Hippocampal formation (tissue), 2 donors: Measurements from ENCODE around the gene PRXL2A.

Experiments
- DNase-seq, 2 donors: peaks; one replicate each; lab custom pipeline; 2025; lab: John Stamatoyannopoulos, UW

The PRXL2A gene

DNA sequence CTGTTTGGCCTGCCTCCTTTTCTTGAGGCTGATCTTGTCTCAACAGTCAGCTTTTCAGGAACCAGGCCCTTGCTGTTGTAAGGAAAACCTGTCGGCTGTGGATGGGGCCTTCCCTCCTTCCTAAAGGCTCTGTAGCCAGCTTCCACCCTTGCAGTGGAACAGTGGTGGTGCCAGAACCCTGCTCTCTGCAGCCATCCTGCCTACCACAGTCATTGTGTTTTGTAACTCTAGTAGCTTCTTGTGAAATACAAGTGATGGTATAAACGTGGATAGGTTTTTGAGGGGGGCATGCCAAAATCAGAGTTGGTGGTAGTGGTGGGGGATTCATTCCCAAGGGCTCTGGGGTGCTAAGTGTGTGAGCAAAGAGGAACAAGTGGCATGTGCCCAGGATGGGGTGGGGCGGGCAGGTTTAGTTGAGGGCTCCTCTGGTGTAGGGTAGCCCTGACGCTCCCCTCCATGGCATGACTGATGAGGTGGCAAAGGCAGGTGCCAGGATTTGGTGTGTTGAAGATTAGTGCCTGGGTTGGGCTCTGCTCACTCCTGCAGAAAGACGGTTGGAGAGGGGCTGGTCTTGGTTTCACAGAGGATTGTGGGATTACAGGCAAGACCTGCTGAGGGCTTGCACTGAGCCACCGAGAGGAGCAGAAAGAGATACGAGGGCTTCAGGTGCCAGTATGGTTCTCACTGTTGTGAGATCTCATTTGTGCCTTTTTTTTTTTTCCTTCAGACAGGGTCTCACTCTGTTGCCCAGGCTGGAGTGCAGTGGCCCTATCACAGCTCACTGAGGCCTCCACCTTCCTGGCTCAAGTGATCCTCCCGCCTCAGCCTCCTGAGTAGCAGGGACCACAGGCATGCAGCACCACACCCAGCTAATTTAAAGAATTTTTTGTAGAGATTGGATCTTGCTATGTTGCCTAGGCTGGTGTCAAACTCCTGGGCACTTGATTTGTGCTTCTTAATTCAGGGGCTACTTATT is 53.1 kb downstream of the PRXL2A start:
- no peak for DNase-seq

DNA sequence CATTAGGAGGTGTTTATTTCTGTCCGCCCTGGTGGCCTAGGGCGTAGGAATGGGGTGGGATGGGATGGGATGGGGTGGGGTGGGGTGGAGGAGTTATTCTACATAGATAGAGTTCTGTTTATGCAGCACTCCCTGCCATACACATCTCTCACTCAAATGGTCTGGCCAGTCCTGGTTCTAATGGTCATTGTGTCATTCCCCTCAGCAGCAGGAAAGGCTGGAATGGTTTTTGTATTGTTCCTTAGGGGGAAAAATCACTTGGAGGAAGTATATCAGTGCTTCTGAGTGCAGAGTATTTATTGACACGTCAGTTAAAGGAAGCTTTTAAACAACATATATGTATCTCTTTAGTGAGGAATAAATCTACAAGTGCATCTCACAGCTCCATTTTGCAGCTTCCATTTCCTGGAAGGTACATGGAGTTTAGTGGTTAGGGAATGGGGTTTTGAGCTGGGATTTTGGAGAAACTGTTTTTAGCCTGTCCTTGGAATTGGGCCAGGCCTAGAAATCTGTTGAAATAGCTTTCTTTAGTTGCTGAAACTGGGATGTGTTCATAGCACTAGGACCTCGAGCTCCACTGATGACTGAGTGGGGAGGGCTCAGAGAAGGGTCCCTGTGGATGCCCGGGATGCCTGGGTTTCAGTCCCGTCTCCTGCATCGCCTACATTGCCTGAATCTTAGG is 54.1 kb downstream of the PRXL2A start:
- no peak for DNase-seq

DNA sequence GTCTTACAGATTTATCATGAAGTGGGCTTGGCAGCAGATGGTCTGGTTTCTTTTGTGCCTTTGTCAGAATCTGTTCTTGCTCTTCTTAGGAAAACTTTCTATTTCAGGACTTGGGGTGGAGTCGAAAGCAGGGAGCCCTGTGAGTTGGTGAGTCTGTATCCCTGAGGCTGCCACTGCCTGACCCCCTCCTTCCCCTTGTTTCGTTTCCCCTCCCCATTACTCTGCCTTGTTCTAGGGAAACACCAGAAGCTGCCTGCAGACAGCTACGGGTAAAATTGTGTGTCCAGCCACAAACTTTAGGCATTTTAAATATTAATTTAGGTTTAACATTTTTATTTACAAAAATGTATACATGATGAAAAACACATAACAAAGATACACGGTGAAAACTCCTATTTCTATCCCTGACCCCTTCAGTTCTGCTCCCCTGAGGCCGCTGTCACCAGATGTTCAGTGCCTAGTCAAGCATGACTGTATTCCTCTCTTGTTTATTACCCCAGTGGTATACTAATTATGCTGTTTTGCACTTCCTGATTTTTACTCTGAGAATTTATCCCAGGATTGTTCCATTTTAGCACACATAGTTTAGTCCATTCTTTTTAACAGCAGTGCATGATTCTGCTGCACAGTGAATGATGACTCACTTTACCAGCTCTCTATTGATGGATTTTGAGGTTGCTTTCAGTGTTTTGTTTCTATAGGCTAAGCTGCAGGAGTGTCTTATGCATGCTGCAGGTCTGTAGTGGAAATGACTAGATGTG is 54.8 kb downstream of the PRXL2A start:
- no peak for DNase-seq

DNA sequence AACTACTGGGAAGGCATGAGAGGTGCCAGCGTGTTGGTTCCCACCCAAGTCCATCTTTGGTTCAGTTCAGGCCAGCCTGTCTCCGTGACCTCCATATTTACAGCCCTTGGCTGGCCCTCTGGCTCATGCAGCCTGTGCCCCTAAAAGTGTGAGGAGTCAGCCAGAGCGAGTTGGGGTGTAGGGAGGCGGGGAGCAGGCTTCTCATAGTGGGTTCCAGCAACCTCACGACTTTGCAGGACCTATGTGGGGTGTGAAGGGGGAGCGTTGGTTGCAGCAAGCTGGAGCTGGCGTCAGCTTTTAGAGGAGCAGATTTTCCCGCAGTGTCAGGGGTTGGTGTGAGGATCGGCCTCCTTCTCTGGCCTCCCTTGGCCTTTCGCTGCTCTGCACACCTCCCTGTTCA is 55.5 kb downstream of the PRXL2A start:
- DNase-seq, result no peak

DNA sequence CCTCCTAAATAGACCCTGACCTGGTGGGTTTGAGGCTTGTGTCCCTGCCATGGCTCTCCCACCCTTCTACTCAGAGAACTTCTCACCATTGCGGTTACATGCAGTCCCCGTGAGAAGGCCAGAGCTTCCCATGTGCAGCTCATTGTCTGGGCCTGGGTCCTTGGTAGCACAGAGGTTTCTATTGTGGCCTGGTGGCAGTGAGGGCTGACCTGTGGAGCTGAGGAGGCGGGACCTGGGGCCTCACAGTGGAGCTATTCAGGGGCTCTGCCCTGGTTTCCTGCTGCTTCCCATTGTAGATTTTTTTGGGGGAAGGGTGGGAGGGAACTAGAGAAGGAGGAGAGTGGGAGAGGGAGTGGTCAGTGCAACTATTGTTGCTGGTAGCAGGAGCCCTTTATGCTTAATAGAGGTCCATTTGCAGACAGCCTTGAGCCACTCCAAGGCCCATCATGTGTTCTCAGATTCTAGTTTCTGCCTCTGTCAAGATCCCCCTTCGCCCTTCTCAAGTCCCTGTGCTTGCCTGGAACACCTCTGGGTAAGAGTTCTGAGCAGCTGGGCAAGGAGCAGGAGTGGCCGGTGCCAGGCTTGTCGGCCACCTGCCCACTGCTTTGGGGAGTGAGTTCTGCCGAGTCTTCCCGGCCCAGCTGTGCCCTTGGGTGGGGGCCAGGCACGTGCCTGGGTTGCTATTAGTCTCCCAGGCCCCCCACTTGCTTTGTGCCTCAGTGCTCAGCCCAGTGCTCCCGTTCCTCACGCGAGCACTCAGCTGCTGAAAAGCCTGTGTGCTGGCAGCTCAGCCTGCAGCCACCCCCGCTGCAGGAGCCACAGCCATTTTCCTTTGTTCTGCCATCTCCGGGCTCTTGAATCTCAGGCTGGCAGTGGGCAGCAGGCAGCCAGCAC is 56.5 kb downstream of the PRXL2A start:
- DNase-seq, result peak; percentile 77 to 78

DNA sequence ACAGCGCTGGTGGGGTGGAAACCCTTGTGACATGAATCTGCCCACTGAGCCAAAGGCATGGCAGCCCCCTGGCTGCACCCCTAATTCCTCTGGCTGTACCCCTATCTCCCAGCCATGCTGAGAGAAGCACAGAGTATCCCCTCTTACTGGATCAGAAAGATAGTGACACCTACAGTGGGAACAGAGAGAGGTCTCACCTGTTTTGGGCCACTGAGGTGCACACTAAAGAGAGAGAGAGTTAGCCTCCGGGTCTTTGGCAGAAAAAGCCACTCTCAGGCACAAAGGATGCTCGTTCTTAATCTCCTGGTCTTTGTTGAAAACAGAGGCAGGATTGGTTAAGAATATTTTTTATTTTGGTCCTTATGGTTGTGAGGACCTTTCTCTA is 57.1 kb downstream of the PRXL2A start:
- no peak for DNase-seq

DNA sequence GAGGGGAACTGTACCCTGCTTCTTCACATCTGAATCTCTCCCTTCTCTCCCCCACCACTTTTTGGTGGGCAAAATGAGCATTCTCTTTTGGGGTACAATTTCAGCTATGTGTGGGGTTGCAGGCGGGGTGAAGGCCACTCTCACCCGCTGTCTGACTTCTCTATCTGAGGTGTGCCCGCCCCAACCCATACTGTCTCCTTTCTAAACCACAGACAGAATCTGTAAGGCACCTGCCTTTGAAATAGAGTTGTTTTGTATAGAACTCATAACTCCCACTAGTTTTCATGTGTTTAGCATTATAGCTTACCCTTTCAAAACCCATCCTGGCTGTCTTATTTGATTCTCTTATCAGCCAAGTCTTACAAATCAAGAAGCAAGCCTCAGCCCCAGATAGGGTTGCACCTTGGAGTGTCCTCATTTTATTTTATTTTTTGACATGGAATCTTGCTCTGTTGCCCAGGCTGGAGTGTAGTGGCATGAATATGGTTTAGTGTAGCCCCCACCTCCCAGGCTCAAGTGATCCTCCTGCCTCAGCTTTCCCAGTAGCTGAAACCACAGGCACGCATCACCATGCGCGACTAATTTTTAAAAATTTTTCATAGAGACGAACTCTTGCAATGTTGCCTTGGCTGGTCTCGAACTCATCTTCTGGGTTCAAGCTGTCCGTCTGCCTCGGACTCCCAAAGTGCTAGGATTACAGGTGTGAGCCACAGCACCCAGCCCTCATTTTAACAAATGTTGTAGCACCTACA is 57.7 kb downstream of the PRXL2A start:
- DNase-seq, result no peak

DNA sequence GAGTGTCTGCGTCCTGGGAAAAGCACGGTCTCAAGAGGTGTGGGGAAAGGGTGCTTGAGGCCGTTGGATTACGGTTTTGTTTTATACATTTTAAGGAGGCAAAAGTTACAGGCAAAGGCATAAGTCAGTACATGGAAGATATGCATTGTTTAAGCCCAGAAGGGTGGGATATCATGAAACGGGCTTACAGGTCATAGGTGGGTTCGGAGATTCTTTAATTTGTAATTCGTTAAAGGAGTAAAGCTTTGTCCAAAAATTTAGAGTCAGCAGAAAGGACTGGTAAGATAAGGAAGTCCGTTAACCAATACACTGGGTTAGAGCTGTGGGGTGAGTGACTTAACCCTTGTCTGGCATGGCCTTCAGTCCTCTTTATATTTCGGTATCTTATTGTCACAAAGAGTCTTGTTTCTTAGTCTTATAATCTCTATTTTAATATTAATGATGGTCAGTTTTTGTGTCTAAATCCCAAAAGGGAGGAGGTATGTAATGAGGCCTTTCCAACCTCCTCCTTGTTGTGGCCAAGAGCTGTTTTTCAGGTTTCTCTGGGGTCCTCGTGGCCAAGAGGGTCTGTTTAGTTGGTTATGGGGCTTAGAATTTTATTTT is 58.5 kb downstream of the PRXL2A start:
- DNase-seq, result no peak

DNA sequence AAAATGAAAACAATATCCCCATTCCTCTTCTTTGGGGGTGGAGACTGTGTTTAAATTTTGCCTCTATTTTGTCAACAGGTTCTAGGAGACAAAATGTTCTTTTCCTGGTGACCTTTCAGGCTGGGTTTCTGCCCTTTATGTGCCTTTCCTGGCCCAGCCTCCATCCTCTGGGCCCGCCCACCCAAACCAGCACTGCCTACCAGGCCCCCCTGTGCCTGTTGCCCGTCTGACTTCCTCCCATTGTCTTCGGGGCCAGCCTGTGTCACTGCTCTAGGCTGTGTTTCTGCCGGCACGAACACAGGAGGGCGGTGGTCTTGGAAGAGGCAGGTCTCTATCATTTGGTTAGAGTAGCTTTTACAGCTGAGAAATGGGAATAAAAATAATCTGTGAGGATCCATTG is 59.7 kb downstream of the PRXL2A start:
- peak; percentile 44 to 74 for DNase-seq

DNA sequence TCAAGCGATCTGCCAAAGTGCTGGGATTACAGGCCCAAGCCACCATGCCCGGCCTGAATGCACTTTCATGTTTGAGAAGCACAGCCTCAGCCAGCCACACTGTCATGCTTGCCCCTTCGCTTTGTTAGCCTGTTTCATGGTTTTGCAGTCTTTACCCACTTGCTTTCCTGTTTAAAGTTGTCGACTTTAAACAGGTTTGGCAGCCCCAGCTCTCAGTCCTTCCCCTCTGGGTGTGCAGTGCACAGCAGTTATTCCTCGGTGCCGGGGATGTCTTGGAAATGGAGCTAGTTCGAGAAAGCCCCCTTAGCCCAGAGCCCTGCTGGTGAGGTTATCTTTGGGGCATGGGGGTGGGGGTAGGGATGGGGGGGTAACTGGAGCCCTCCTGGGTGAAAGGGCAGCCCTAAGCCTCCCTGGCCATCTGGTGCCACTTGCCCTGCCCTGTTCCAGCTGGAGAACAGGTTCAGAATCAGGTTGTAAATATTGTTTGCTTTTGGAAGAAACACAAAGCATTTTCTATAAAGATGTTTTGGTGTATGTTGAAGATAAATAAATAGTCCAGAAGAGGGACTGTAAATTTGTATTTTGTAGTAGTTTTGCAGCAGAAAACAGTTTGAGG is 60.6 kb downstream of the PRXL2A start:
- DNase-seq, result no peak

DNA sequence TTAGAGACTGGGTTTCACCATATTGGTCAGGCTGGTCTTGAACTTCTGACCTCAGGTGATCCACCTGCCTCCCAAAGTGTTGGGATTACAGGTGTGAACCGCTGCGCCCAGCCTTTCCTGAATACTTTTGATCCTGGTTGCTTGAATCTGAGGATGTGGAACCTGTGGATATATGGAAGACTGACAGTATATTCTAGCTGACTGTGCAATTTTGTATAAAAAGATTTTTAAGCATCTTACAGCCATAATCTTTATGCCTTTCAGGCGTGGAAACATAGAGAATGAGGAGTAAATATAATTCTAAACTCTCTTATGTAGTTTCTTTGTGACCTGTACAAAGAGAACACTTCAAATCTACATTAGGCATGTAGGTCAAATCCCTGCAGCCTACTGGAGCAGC is 61.9 kb downstream of the PRXL2A start:
- no peak for DNase-seq

DNA sequence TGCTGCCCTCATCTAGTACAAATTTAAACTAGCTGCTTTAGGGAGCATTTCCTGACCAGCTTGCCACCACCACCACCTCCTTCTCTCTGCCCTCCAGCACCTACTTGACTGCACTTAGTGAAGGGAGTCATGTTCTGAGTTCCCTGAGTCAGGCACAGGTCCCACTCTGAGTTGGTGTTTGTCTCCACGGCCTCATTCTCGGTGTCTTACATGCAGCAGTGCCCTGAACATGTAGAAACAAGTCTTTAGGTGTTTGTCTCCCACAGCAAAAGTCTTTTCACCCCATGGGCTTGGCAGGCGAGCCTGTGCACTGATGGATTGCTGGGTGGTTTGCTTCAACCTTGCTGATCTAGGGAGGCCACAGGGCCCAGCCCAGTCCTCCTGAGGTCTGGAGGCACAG is 62.6 kb downstream of the PRXL2A start:
- DNase-seq, result no peak

DNA sequence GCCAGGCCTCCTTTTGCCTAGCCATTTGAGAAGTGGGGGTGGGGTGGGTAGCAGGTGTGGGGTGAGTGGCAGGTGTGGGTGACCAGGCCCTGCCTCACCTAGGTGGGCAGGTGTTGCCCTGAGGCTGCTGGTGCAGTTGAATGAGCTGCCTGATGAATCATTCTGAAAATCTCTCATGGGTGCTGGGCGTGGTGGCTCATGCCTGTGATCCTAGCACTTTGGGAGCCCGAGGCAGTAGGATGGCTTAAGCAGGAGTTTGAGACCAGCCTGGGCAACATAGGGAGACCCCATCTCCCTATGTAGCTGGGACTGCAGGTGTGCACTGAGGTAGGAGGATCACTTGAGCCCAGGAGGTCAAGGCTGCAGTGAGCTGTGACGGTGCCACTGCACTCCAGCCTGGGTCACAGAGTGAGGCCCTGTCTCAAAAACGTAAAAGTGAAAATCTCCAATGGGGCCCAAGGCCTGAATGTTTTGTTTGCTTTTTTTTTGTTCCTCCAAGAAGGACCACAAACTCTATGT is 63.4 kb downstream of the PRXL2A start:
- no peak for DNase-seq

DNA sequence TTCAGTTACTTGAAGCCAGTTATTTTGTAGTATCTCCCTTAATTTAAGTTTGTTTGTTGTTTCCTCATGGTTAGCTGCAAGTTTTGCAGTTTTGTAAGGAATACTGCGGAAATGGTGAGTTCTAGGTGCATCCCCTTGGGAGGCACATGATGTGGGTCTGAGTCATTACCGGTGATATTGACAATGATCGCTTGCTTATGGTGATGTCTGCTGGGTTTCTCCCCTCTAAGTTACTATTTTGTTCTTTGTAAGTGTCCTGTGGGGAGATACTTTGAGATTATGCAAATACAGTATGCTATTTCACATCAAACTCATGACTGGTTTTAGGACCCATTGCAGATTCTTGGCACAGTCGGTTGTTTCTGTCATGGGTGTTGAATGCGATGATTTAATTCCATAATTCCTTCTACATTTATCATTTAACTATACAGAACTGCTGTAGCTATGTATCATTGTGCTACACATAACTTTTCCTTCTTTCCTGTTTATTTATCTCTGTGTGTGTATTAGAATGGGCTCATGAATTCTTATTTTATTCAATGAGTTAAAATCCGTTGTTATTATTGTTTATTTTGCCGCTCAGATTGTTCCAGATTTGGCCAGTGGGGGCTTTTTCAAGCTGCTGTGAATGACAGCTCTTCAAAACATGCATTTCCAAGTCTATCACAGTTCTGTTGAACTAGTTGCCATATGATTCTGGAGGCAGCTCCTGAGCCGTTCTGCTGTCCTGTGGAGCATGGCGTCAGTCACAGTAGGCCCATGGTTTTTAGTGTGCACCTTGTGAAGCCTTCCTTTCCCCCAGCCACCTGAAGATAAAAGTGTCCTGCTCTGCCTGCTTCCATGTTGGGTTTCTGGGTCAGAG is 64.1 kb downstream of the PRXL2A start:
- no peak for DNase-seq

DNA sequence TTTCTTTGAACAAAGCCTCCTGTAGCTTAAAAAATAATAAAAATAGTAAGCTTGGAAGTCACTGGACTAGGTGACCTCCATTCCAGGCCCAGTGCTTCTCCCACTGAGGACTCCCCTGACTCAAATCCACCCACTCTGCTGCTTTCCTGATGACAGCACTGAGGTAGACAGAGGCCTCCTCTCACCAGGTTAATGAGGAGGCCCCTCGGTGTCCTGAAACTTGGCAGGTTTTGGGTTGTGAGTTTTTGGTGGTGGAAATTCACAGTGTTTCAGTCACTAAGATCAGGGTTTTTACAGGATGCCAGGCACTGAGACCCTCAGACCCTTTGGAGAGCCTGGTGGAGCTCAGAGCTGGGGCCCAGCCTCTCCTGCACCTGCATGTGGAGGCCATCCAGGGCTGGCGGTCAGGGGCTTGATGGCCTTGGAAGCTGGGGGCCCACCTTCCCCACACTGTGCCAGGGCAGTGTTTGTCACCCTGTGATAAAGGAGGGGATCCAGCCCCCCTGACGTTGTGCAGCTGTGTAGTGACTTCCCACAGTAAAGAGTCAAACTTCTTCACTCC is 64.8 kb downstream of the PRXL2A start:
- no peak for DNase-seq

DNA sequence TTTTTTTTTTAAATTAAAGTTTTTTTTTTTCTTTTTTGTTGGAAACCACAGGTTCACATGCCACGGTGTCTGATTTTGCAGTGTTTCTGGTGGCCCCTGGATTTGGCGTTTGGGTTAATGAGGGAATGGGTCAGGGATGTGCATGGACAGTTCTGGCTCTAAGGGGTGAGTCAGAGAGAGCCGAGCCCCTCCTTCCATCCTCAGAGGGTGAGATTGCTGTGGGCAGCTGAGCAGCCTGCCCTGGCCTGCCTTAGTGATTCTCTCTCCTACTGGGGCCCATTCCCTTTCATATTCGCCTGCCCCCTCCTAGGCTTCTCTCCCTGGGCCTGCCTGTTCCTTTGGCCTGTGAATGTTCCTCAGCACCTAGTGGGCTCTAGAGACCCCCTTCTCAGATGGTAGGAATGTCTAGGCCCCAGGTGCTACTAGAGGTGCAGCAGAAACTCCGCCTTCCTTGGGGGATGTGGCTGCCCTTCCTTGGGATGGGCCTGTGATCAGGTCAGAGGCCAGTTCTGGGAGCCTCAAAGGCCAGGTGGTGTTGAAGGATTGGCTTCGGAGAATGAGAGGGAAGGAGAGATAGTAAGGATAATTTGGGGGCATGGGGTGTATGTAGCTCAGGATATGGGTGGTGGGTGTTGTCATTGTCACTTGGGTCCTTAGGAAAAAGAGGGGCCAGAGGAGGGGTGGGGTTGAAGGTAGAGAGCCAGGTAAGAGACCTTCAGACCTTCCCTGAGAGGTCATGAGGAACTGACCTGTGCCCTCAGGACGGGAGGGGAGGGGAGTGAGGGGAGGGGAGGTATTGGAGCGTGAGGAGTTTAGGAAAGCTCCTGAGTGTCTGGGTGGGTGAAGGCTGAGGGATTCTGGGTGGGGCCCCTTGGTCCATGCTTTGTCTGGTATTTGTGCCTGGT is 65.6 kb downstream of the PRXL2A start:
- no peak for DNase-seq

DNA sequence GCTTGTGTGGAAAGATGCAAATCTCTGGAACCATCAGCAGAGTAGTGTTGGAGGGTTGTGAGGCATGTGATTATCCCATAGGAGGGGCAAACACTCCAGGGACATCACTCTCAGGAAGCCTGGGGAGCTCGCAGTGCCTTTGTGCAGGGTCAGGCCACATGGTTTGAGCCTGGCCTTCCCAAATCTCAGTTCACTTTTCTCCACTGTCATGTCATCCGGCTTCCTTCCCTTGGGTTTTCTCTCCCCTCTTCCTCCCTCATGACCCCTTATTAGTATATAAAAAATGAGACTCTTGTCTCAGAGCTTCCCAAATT is 66.2 kb downstream of the PRXL2A start:
- no peak for DNase-seq
